GM18907 (cell line): ENCODE data around the gene GZMA.
"Not testable (repeated sequence)": the region's sequence is repeated elsewhere in the genome, so short reads cannot be mapped to it uniquely, and the experiment has no call there.

Experiments
- ATAC-seq: cut with Tn5 transposase; IDR thresholded peaks from one replicate; pipeline ENCODE4 v1.9.1; 2021; ENCODE audit warnings: mild to moderate bottlenecking, moderate library complexity; ENCODE audit not compliant: unreplicated experiment

GZMA gene

DNA sequence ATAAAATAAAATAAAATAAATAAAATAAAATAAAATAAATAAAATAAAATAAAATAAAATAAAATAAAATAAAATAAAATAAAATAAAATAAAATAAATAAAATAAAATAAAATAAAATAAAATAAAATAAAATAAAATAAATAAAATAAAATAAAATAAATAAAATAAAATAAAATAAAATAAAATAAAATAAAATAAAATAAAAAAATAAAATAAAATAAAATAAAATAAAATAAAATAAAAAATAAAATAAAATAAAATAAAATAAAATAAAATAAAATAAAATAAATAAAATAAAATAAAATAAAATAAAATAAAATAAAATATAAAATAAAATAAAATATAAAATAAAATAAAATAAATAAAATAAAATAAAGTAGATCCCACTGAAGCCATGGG is 3.5 kb downstream of the GZMA start:
- ATAC-seq = not testable (repeated sequence)

DNA sequence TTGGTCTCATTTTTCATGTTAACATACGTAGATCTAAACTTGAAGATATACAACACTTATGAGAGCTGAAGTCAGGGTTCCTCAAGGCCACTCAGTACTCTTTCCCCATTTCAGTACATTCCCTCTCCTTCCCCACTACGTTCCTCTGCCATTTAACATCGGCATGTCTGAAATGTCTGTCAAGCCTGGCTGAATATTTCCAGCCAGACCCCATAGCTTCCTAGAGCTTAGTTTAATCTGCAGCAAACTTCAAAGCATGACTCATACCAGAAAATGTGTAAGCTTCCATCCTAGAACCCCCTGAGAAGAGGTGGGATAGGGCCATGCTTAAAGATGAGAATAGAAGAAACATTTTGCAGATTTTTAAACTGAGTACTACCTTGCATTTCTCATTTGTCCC is 6.2 kb downstream of the GZMA start:
- no peak for ATAC-seq

DNA sequence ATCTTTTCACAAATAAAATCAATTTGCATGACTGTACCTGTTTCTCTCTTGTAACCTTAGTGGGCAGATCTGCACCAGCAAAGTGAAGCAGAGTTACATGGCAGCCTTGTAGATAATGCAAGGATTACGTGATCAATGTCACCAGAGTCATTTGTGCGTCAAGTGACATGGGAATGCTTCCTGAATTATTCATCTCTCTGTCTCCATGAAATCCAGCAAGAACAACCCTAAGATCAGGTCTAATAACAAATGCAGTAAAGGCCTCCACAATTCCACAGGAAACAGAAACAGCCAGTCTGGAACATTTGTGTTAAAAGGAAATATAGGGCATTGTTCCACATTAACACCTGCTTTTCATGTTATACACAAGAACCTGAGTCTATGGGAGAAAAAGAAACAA is 7.8 kb downstream of the GZMA start:
- no peak for ATAC-seq

DNA sequence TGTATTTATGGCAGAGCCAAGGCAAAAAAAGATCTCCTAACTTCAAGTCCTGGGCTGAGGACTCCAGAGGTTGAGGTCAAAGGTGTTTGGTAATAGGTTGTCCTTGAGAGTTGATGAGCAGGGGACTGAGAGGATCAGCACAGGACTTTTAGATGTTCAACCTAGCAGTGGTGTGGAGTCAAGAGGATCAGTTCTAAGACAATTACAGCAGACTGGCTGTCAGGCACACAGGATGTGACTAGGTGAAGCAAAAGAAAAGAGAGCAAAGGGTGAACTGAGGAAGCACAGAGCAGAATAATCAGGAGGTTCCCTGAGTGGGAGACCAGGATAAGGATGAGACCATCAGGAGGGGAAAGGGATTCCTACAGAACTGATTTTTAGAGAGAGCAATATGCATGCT is 10.9 kb downstream of the GZMA start:
- ATAC-seq = no peak

DNA sequence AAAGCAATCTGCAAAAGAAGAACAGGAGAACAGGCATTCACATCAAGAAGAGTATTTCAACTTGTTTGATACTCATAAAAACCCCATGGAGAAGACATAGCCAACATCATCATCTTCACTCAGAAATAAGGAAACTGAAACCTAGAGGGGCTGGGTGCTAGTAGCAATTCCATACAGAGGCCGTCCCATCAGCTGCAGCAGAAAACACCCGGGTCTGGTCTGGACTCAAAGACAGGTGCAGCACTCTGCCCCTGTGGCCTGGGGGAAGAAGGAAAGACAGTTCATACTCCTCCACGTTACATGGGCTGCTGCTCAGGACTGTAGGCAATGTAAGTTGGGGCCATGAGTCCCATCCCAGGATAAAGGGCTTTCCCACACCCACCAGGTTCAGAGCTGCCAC is 11.6 kb downstream of the GZMA start:
- no peak for ATAC-seq

DNA sequence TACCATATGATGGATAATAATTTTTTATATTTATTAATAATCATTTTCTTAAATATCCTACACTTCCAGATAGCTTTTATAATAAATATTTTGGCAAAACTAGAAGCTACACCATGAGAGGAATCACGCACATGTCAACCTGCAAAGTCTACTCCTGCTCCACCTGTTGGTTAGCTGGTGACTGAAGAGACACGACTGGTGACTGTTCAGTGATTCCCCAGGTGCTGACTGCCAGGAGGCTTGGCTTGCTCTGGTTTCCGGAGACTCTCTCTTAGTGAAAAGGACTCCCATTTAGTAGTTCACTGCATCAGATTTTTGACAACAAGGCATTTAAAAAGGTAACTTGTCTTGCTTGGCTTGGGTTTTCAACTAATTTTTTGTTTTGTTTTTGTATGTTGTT is 20.9 kb downstream of the GZMA start:
- no peak for ATAC-seq

DNA sequence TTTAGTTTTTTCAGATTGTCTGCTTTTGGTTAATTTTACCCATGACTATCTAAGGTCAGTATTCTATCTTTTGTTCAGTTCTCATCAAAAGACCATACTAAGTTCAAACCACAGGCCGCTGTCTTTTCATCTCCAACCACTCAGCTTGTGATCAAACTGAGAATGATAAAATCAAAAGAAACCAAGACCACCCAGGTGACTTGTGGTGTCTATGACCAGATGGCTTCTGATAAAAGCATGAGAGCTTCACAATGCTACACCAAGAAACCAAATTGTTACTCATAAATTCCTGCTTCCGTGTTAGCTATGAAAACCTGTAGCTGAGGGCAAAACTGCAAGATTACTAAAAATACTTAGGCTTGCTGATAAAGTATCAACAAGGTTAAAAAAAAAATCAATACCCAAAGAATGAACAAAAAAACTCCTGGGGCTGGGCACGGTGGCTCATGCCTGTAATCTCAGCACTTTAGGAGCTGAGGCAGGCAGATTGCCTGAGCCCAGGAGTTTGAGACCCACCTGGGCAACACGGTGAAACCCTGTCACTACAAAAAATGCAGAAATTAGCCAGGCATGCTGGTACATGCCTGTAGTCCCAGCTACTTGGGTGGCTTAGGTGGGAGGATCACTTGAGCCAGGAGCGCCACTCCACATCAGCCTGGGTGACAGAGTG is 31.7 kb downstream of the GZMA start:
- no peak for ATAC-seq

DNA sequence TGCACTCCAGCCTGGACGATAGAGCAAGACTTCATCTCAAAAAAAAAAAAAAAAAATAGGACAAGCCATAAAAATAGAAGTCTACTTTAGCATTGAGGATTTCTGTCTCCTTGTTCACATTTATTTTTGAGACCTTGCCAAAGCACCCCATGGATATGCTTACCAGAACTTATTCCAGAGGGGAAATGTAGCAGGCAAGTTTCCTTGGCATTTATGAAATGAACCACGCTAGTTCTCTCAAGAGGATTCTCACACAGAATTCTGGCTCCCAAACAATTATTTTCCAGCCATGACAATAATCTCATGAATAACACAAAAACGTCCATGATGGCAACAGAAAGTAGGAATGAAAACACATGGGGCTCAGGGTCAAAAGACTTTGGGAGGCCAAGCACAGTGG is 34.1 kb downstream of the GZMA start:
- ATAC-seq = no peak

DNA sequence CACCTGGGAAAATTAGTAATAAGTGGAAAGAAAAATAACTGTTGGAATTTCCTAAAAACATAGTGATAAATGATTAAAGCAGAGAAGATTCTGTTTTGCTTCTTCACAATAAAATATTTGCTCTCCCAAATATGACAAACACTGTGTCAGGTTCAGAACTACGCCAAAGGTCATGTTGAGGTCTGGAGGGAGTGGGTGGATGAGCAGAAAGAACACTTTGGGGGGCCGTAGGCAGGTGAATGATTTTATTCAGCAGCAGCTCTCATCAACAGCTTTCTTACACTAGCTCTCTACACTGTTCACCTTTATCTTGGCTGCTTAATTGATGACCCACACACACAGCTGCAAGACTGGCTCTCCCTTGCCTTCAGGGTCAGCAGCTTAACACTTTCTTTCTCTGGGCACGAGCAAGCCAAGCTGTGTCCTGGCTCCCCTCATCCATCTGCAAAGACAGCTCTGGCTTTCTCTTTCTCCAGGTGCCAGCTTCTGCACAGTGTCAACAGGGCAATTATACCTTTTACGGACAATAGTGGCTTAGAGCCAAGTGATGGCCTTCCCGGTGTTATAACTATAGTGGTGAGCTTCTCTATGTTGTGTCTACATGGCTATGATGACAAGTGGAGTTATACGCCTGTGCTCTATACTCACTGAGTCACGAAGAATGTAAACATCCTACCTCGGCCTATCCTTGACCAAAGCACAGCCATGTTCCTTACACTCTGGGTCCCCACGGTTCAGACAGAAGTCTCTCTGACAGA is 38.6 kb downstream of the GZMA start:
- ATAC-seq = no peak

DNA sequence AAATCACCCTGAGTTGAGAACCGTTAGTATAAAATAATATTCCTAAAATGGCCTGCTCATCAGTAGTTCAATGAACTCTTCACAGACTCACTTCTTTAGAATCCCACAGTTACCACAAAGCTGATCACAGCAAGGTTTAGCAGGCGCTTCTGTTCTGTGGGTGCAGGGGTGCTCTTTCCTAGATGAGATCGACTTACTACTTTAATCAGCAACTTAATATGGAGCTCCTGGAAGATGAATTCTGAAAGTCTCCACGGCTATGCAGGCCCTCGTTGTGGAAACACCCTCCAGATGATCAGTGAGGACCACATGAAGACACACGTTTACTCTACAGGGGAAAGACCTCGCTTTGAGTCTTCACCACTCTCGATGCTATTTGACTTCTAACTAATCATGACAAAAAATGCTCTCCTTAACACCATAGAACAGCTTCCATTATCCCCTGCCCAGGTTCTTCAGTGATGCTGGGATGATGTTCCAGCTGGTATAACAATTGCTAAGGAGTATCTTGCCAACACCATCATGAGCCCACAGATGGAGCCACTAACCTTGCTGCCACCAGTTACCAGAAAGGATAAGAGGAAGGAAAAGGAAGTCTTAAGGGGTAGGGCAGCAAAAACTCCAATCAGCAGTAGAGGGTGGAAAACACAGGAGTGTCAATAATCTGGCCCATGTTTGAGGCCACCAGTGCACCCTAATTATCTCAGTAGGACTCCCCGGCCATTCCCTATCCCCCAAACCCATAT is 39.7 kb downstream of the GZMA start:
- ATAC-seq = no peak

DNA sequence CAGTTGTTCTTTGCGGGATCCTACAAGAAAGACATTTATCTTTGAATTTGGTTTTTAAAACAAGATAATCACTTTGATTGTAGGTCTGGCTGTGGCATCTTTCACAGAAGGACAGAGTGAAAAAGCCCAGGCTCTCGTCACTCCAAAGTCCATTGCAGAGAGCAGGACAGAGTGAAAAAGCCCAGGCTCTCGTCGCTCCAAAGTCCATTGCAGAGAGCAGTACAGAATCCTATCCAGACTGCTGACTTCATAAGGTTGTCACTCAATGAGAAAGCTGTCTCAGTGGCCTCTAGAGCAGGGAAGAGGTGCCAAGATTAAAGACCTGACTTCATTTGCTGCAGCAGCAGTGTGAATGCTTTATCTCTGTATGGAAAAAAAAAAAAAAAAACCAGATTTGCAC is 41.2 kb downstream of the GZMA start:
- no peak for ATAC-seq

DNA sequence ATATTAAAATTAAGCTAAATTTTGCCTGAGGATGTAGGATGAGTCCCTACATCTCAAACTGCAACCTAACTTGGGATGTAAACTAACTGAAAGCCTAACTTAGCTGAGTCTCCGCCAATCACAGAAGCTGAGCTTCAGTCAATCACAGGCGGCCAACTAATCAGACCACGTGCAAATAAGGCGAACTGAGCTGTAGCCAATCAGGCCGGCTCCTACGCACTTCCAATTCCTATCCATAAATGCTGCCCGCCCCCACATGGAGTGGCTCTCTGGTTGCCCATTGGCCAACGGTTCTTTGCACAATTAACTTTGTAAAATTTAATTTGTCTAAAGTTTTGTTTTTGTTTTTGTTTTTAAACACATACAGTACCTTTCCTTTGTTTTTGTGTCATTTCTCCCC is 43.6 kb downstream of the GZMA start:
- no peak for ATAC-seq

DNA sequence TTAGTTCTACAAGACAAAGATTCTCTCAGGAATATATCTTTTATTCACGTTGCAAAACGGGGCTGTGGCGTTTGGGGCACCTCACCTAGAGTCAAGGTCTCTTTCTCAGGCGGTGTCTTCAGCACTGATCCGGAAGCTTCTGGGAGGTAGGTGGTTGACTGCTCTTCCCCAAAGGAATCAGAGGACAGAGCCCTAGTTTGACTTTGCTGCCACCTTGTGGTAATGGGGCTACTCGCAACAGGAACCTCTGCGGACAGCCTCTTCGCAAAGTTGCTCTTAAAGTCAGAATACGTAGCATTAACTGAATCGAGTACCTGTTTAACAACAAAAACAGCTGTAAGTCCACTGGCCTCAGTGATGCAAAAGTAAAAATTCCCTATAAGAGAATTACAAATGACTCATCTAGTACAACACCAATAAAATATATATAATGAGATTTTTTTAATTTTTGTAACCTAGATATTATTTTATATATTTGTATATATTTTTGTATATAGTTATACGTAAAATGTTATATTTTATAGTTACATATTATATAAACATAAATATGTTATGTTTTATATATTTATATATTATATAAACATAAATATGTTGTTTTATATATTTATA is 44.2 kb downstream of the GZMA start:
- peak; percentile 88 for ATAC-seq

DNA sequence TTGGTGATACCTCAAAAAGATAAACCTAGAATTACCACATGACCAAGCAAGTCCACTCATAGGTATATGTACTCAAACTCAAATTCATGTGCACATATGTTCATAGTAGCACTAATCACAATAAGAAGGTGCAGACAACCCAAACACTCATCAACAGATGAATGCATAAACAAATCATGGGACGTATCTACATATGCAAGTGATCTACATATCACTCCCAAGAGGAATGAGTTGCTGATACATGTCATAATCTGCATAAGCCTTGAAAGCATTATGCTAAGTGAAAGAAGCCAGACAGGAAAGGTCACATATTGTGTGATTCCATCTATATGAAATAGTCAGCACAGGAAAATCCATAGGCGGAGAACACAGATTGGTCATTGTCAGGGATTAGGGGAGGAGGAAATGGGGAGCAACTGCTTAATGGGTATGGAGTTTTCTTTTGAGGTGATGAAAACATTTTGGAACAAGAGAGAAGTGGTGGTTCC is 46.9 kb downstream of the GZMA start:
- no peak for ATAC-seq

DNA sequence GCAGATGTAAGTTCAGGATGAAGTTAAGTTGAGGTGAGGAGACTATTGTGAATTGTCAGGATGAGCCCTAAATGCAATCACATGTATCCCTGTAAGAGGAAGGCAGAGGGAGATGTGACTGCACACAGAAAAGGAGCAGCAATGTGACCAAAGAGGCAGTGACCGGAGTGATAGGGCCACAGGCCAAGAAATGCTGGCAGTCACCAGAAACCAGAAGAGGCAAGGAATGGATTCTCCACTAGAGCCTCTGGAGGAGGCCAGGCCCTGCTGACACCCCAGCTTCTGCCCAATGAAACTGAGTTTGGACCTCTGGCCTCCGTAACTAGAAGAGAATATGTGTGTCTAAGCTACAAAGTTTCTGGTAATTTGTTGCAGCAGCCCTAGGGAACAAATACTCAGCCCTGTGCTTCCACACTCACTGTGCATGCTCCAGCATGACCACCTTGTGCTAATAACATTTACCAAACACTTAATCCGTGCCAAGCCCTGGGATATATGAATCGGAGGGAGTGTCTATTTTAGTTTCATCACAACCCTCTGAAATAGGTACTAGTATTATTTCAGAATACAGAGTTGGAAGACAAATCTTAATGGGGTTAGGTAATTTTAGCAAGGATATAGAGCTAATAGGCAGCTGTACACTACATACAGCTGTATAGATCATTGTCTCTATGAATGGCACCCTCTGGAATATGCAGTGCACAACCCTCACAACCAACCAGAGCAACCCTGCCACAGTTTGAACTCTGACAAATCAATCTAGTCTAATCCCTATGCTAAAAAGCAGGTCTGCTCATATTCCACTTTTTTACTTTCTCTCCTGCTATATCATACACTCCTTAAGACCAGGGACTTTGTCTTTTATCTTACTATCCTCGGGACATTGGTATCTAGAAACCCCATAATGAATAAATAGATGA is 49.7 kb downstream of the GZMA start:
- ATAC-seq = no peak

DNA sequence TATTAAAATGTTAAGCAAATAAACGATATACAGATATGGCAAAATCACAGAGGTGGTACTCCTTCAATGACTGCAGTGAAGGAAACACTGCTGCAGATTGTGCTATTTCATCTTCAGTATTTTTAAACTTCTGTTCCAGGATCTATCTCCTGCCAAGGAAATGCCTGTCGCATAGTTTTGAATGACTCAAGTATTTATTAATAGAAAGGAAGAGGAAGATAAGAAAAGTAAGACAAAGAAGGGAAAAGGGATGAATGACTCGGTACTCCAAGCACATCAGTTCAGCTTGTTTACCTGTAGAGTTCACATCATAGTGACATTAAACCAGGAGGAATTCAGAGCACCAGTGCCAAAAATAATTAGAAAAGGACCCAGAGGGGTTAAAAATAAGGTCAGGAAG is 52.4 kb downstream of the GZMA start:
- ATAC-seq = no peak
